HL-60 (cell line): Measurements from ENCODE around the gene DTX3.

Experiments used
- DNase-seq, 2 experiments: peaks; one replicate each; pipeline ENCODE4 v3.0.0-alpha.2; 2010 to 2020; ENCODE audit warnings: low read depth in 1 of 2, low spot score in 1 of 2
- H3K27ac ChIP-seq: fragments of 250-450 bp; sonication (Bioruptor Pico); replicated peaks from 2 replicates; pipeline ENCODE4 v1.5.1; 2020; ENCODE audit warnings: mild to moderate bottlenecking, moderate library complexity
- H3K27me3 ChIP-seq: fragments of 250-450 bp; sonication (Bioruptor Pico); 2 replicates; pipeline ENCODE4 v1.5.1; 2021; ENCODE audit warnings: mild to moderate bottlenecking, moderate library complexity; ENCODE audit not compliant: insufficient read depth, poor library complexity, severe bottlenecking
- H3K4me3 ChIP-seq: replicated peaks from 2 replicates; pipeline ENCODE4 v1.5.1; 2011; ENCODE audit warnings: mild to moderate bottlenecking, control low read depth, low read length; ENCODE audit not compliant: insufficient read depth
- GABPA ChIP-seq: IDR thresholded peaks from 2 replicates; pipeline ENCODE4 v1.6.1; 2012; ENCODE audit warnings: low read depth
- POLR2AphosphoS5 ChIP-seq: IDR thresholded peaks from 2 replicates; pipeline ENCODE4 v1.6.1; 2012; ENCODE audit warnings: low read depth
- SPI1 ChIP-seq: IDR thresholded peaks from 2 replicates; pipeline ENCODE4 v1.6.1; 2012; ENCODE audit warnings: low read depth, mild to moderate bottlenecking, borderline replicate concordance
- TF ChIP-seq, protein P1 (sequence below): IDR thresholded peaks from one replicate; pipeline ENCODE4 v1.5.1; 2011; ENCODE audit warnings: low read length, control low read depth, inconsistent platforms; ENCODE audit not compliant: insufficient read depth
- TF ChIP-seq, protein P2 (sequence below): IDR thresholded peaks from 2 replicates; pipeline ENCODE4 v1.6.1; 2012; ENCODE audit warnings: low read depth; ENCODE audit not compliant: insufficient replicate concordance

Gene DTX3

DNA sequence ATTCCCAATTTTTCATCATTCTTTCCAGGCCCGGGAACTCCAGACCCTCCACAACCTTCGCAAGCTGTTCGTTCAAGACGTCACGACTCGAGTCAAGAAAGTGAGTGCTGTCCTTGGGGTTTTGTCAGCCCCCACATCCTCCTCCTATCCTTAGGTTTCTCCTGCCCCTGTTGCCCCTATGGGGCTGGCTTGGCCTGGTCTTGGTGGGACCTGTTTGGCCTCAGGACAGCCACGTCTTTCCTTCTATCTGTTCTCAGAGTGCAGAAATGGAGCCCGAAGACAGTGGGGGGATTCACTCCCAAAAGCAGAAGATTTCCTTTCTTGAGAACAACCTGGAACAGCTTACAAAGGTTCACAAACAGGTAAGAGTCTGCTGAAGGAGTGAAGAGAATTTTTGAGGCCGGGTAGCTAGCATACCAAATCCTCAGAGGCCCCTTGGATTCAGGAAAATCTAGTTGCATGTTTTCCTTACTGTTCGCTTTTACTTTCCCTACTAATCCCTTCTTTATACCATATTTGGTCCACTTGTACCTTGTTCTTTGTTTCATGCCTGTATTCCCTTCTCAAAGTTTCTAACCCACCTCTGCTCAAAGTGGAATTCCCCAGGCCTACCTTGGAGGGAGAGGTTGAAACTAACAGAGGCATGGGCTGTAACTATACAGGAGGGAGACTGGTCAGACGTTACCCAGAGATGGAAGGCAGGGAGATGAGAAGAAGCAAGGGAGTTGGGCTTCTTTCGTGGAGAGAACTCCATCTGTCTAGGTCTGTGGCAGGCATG is 26.5 kb upstream of the DTX3 start:
- DNase-seq, result no peak

DNA sequence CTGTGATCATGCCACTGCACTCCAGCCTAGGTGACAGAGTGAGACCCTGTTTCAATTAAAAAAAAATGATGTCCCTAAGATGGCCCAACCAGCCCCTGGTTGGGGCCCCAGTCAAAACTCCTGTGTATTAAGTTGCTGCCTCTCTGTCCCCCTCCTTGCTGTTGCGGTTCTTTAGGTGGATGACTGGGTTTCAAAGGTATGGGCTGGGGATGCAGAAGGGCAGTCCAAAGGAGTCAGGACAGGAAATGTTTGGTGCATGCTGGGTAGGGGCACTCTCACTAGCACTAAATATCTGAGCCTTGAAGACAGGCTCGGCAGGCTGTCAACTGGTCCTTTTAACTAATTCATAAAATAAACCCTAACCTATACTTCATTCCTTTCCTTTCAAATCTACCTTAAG is 25.6 kb upstream of the DTX3 start:
- H3K4me3 ChIP-seq, result no peak overlapping the region
- TF ChIP-seq SPI1 (no peak), GABPA (no peak), POLR2AphosphoS5 (no peak)
- TF ChIP-seq, protein P1, sequence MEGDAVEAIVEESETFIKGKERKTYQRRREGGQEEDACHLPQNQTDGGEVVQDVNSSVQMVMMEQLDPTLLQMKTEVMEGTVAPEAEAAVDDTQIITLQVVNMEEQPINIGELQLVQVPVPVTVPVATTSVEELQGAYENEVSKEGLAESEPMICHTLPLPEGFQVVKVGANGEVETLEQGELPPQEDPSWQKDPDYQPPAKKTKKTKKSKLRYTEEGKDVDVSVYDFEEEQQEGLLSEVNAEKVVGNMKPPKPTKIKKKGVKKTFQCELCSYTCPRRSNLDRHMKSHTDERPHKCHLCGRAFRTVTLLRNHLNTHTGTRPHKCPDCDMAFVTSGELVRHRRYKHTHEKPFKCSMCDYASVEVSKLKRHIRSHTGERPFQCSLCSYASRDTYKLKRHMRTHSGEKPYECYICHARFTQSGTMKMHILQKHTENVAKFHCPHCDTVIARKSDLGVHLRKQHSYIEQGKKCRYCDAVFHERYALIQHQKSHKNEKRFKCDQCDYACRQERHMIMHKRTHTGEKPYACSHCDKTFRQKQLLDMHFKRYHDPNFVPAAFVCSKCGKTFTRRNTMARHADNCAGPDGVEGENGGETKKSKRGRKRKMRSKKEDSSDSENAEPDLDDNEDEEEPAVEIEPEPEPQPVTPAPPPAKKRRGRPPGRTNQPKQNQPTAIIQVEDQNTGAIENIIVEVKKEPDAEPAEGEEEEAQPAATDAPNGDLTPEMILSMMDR, result no peak
- TF ChIP-seq, protein P2, sequence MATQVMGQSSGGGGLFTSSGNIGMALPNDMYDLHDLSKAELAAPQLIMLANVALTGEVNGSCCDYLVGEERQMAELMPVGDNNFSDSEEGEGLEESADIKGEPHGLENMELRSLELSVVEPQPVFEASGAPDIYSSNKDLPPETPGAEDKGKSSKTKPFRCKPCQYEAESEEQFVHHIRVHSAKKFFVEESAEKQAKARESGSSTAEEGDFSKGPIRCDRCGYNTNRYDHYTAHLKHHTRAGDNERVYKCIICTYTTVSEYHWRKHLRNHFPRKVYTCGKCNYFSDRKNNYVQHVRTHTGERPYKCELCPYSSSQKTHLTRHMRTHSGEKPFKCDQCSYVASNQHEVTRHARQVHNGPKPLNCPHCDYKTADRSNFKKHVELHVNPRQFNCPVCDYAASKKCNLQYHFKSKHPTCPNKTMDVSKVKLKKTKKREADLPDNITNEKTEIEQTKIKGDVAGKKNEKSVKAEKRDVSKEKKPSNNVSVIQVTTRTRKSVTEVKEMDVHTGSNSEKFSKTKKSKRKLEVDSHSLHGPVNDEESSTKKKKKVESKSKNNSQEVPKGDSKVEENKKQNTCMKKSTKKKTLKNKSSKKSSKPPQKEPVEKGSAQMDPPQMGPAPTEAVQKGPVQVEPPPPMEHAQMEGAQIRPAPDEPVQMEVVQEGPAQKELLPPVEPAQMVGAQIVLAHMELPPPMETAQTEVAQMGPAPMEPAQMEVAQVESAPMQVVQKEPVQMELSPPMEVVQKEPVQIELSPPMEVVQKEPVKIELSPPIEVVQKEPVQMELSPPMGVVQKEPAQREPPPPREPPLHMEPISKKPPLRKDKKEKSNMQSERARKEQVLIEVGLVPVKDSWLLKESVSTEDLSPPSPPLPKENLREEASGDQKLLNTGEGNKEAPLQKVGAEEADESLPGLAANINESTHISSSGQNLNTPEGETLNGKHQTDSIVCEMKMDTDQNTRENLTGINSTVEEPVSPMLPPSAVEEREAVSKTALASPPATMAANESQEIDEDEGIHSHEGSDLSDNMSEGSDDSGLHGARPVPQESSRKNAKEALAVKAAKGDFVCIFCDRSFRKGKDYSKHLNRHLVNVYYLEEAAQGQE, result no peak
- DNase-seq, result no peak
- H3K27me3 ChIP-seq, result no peaks in the 10 kb centered on the region
- H3K27ac ChIP-seq, result no peak overlapping the region

More for the DNA sequence above, 26.5 kb upstream of the DTX3 start:
- no peaks in the 10 kb centered on the region for H3K27me3 ChIP-seq
- H3K4me3 ChIP-seq, result no peak overlapping the region
- TF ChIP-seq SPI1 (no peak), GABPA (no peak), POLR2AphosphoS5 (no peak)
- TF ChIP-seq, protein P1, result no peak
- TF ChIP-seq, protein P2, result no peak
- H3K27ac ChIP-seq, result no peak overlapping the region

DNA sequence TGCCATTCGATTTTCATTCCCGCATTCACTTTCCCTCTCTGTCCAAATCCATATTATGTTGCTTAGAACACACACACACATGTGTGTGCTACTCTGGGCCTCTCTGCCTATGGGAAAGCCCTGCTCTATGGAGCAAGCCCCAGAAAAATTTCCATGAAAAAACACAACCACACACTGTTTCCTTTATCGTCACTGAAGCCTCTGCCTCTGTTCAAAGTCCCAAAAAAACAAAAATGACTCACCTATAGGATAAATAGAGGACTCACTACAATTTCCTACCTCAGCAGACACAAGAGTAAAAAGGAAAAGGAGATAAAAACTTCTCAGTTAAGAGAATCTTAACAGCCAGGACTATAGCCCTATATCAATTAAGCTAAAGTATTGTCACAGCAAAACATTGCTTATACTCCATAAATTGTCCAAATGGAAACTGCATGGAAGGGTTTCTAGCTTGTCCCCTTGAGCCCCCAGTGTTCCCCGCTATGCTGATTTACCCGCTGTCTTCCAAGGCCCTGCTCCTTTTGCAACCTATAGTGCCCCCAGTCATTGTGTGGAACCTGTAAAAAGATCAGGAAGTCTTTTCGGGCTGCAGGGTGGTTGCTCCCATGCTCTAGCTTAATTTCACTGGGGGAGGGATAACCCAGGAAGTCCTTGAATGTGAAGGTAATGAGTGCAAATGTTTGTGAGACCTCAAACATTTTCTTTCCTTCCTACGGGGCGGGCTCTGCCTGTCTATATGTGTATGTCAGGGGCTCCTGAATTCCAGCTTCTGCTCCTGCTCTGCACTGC is 24.8 kb upstream of the DTX3 start:
- H3K27ac ChIP-seq, result no peak overlapping the region
- no peaks in the 10 kb centered on the region for H3K27me3 ChIP-seq
- no peak overlapping the region for H3K4me3 ChIP-seq
- TF ChIP-seq SPI1 (no peak), GABPA (no peak), POLR2AphosphoS5 (no peak)
- TF ChIP-seq, protein P1, result no peak
- TF ChIP-seq, protein P2, result no peak
- no peak for DNase-seq
